Measurements from ENCODE around the gene RASGRP2.

GRCh38 chr11:64760759-64761420, 16.9 kb upstream of the RASGRP2 start:
- no peak for TF ChIP-seq POLR2A (IDR thresholded peaks at IDR 0.05)
- TF ChIP-seq, protein P1, sequence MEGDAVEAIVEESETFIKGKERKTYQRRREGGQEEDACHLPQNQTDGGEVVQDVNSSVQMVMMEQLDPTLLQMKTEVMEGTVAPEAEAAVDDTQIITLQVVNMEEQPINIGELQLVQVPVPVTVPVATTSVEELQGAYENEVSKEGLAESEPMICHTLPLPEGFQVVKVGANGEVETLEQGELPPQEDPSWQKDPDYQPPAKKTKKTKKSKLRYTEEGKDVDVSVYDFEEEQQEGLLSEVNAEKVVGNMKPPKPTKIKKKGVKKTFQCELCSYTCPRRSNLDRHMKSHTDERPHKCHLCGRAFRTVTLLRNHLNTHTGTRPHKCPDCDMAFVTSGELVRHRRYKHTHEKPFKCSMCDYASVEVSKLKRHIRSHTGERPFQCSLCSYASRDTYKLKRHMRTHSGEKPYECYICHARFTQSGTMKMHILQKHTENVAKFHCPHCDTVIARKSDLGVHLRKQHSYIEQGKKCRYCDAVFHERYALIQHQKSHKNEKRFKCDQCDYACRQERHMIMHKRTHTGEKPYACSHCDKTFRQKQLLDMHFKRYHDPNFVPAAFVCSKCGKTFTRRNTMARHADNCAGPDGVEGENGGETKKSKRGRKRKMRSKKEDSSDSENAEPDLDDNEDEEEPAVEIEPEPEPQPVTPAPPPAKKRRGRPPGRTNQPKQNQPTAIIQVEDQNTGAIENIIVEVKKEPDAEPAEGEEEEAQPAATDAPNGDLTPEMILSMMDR (IDR thresholded peaks at IDR 0.05) = no peak
